Measurements from ENCODE around the gene EZR.

EZR gene

GRCh38 chr6:158801655-158802294 lies 17.4 kb downstream of the EZR start:
- peaks cover 3% of the 10 kb centered on the region for H3K4me1 ChIP-seq (ENCODE audit: insufficient read depth, insufficient read length)

GRCh38 chr6:158799051-158799792 lies 19.9 kb downstream of the EZR start:
- Histone ChIP-seq H3K9ac (ENCODE audit: insufficient read length, low read depth) (no peak overlapping the region), H3K4me1 (ENCODE audit: insufficient read depth, insufficient read length) (peaks cover 3% of the 10 kb centered on the region), H3K9me3 (ENCODE audit: insufficient read depth, low read length) (no peaks in the 10 kb centered on the region), H3K4me3 (ENCODE audit: insufficient read length, low read depth) (no peak overlapping the region), H3K36me3 (ENCODE audit: insufficient read depth, insufficient read length, low read length) (peaks cover 57% of the 10 kb centered on the region), H3K27me3 (ENCODE audit: insufficient read depth, insufficient read length) (no peaks in the 10 kb centered on the region)
- no peak for DNase-seq (ENCODE audit: low read depth, low spot score)
- TF ChIP-seq YY1 (IDR thresholded peaks at IDR 0.05; ENCODE audit: insufficient read depth, insufficient read length): no peak

More at GRCh38 chr6:158801655-158802294, 17.4 kb downstream of the EZR start:
- H3K4me3 ChIP-seq (ENCODE audit: insufficient read length, low read depth): no peak overlapping the region
- peaks cover 41% of the 10 kb centered on the region for H3K36me3 ChIP-seq (ENCODE audit: insufficient read depth, insufficient read length, low read length)
- H3K9ac ChIP-seq (ENCODE audit: insufficient read length, low read depth): no peak overlapping the region
- no peaks in the 10 kb centered on the region for H3K27me3 ChIP-seq (ENCODE audit: insufficient read depth, insufficient read length)
- no peak for TF ChIP-seq YY1 (IDR thresholded peaks at IDR 0.05; ENCODE audit: insufficient read depth, insufficient read length)
- TF ChIP-seq SUZ12 (IDR thresholded peaks at IDR 0.05; ENCODE audit: extremely low read depth, insufficient read depth, insufficient read length): no peak
- TF ChIP-seq ZNF274 (IDR thresholded peaks at IDR 0.05; ENCODE audit: low read depth, low read length): no peak
- H3K9me3 ChIP-seq (ENCODE audit: insufficient read depth, low read length): no peaks in the 10 kb centered on the region
- DNase-seq (ENCODE audit: low read depth, low spot score): no peak

- Histone ChIP-seq H3K36me3 (ENCODE audit: insufficient read depth, insufficient read length, low read length) (peaks cover 53% of the 10 kb centered on the region), H3K4me1 (ENCODE audit: insufficient read depth, insufficient read length) (peaks cover 2% of the 10 kb centered on the region), H3K9me3 (ENCODE audit: insufficient read depth, low read length) (no peaks in the 10 kb centered on the region), H3K9ac (ENCODE audit: insufficient read length, low read depth) (no peak overlapping the region), H3K4me3 (ENCODE audit: insufficient read length, low read depth) (no peak overlapping the region), H3K27me3 (ENCODE audit: insufficient read depth, insufficient read length) (no peaks in the 10 kb centered on the region)
- DNase-seq (ENCODE audit: low read depth, low spot score): no peak
- no peak for TF ChIP-seq ZNF274 (IDR thresholded peaks at IDR 0.05; ENCODE audit: low read depth, low read length)
- no peak for TF ChIP-seq YY1 (IDR thresholded peaks at IDR 0.05; ENCODE audit: insufficient read depth, insufficient read length)
- no peak for TF ChIP-seq SUZ12 (IDR thresholded peaks at IDR 0.05; ENCODE audit: extremely low read depth, insufficient read depth, insufficient read length)
Observed at GRCh38 chr6:158798311-158798710, 20.9 kb downstream of the EZR start.

GRCh38 chr6:158797331-158798310 lies 21.5 kb downstream of the EZR start:
- Histone ChIP-seq H3K4me3 (ENCODE audit: insufficient read length, low read depth) (no peak overlapping the region), H3K4me1 (ENCODE audit: insufficient read depth, insufficient read length) (peaks cover 2% of the 10 kb centered on the region), H3K36me3 (ENCODE audit: insufficient read depth, insufficient read length, low read length) (peaks cover 51% of the 10 kb centered on the region), H3K27me3 (ENCODE audit: insufficient read depth, insufficient read length) (no peaks in the 10 kb centered on the region), H3K9ac (ENCODE audit: insufficient read length, low read depth) (no peak overlapping the region), H3K9me3 (ENCODE audit: insufficient read depth, low read length) (no peaks in the 10 kb centered on the region)
- DNase-seq (ENCODE audit: low read depth, low spot score): no peak
- TF ChIP-seq YY1 (IDR thresholded peaks at IDR 0.05; ENCODE audit: insufficient read depth, insufficient read length) (no peak), ZNF274 (IDR thresholded peaks at IDR 0.05; ENCODE audit: low read depth, low read length) (no peak), SUZ12 (IDR thresholded peaks at IDR 0.05; ENCODE audit: extremely low read depth, insufficient read depth, insufficient read length) (no peak)

GRCh38 chr6:158796353-158796752 lies 22.8 kb downstream of the EZR start:
- no peak for DNase-seq (ENCODE audit: low read depth, low spot score)
- Histone ChIP-seq H3K27me3 (ENCODE audit: insufficient read depth, insufficient read length) (no peaks in the 10 kb centered on the region), H3K9me3 (ENCODE audit: insufficient read depth, low read length) (no peaks in the 10 kb centered on the region), H3K36me3 (ENCODE audit: insufficient read depth, insufficient read length, low read length) (peaks cover 49% of the 10 kb centered on the region), H3K9ac (ENCODE audit: insufficient read length, low read depth) (no peak overlapping the region), H3K4me3 (ENCODE audit: insufficient read length, low read depth) (no peak overlapping the region), H3K4me1 (ENCODE audit: insufficient read depth, insufficient read length) (peaks cover 2% of the 10 kb centered on the region)
- TF ChIP-seq SUZ12 (IDR thresholded peaks at IDR 0.05; ENCODE audit: extremely low read depth, insufficient read depth, insufficient read length): no peak
- TF ChIP-seq ZNF274 (IDR thresholded peaks at IDR 0.05; ENCODE audit: low read depth, low read length): no peak
- no peak for TF ChIP-seq YY1 (IDR thresholded peaks at IDR 0.05; ENCODE audit: insufficient read depth, insufficient read length)

- H3K4me3 ChIP-seq (ENCODE audit: insufficient read length, low read depth): no peak overlapping the region
- TF ChIP-seq YY1 (IDR thresholded peaks at IDR 0.05; ENCODE audit: insufficient read depth, insufficient read length): no peak
- no peak for TF ChIP-seq SUZ12 (IDR thresholded peaks at IDR 0.05; ENCODE audit: extremely low read depth, insufficient read depth, insufficient read length)
- no peak for TF ChIP-seq ZNF274 (IDR thresholded peaks at IDR 0.05; ENCODE audit: low read depth, low read length)
- H3K27me3 ChIP-seq (ENCODE audit: insufficient read depth, insufficient read length): no peaks in the 10 kb centered on the region
- H3K4me1 ChIP-seq (ENCODE audit: insufficient read depth, insufficient read length): peaks cover 2% of the 10 kb centered on the region
- peaks cover 50% of the 10 kb centered on the region for H3K36me3 ChIP-seq (ENCODE audit: insufficient read depth, insufficient read length, low read length)
- no peak overlapping the region for H3K9ac ChIP-seq (ENCODE audit: insufficient read length, low read depth)
- DNase-seq (ENCODE audit: low read depth, low spot score): no peak
- no peaks in the 10 kb centered on the region for H3K9me3 ChIP-seq (ENCODE audit: insufficient read depth, low read length)
Observed at GRCh38 chr6:158795516-158795915, 23.7 kb downstream of the EZR start.

Measured in NT2/D1 (cell line).